Liver (tissue), 9 donors: ENCODE data around the gene TMEM132E. TPM values are rescaled to one million over a fixed set of nuclear protein-coding genes. Genes with fewer than 3 reads are reported as not detected.

ENCODE experiments used
- DNase-seq: peaks from one replicate; pipeline ENCODE4 v3.0.0-alpha.2; 2017; ENCODE audit warnings: low spot score
- H3K27ac ChIP-seq, 2 donors: one replicate each; pipeline ENCODE4 v1.7.0; 2013; ENCODE audit warnings: inconsistent platforms in 2 of 2, low read length in 2 of 2, control low read depth in 1 of 2, low read depth in 1 of 2, mild to moderate bottlenecking in 1 of 2
- H3K27me3 ChIP-seq, 4 donors: one replicate each; pipeline versions ENCODE4 v1.6.1 to v1.7.0; 2013; ENCODE audit warnings: low read length in 3 of 4, inconsistent platforms in 1 of 4, mild to moderate bottlenecking in 1 of 4, moderate library complexity in 1 of 4; ENCODE audit not compliant: control insufficient read depth in 4 of 4, insufficient read depth in 4 of 4
- H3K36me3 ChIP-seq, 4 donors: one replicate each; pipeline versions ENCODE4 v1.6.1 to v1.7.0; 2013; ENCODE audit warnings: low read length in 3 of 4, mild to moderate bottlenecking in 3 of 4, low read depth in 1 of 4, moderate library complexity in 1 of 4; ENCODE audit not compliant: control insufficient read depth in 4 of 4, insufficient read depth in 3 of 4
- H3K4me1 ChIP-seq, 4 donors: one replicate each; pipeline versions ENCODE4 v1.6.1 to v1.7.0; 2013; ENCODE audit warnings: low read length in 3 of 4, mild to moderate bottlenecking in 3 of 4, moderate library complexity in 1 of 4; ENCODE audit not compliant: control insufficient read depth in 4 of 4, insufficient read depth in 4 of 4
- H3K4me3 ChIP-seq, 3 donors: one replicate each; pipeline versions ENCODE4 v1.6.1 to v1.7.0; 2013; ENCODE audit warnings: low read length in 3 of 3, control low read depth in 1 of 3, low read depth in 1 of 3, mild to moderate bottlenecking in 1 of 3
- H3K9ac ChIP-seq, 2 donors: one replicate each; pipeline ENCODE4 v1.7.0; 2013; ENCODE audit warnings: low read length in 2 of 2, mild to moderate bottlenecking in 2 of 2, moderate library complexity in 2 of 2, control low read depth in 1 of 2, low read depth in 1 of 2
- H3K9me3 ChIP-seq, 4 donors: one replicate each; pipeline versions ENCODE4 v1.6.1 to v1.7.0; 2013; ENCODE audit warnings: low read length in 3 of 4; ENCODE audit not compliant: control insufficient read depth in 4 of 4
- CTCF ChIP-seq: fragments of 150-350 bp; IDR thresholded peaks from 2 replicates; pipeline ENCODE4 v1.5.1; 2017; ENCODE audit warnings: improper control_type of control experiment, low read depth, low read length; ENCODE audit not compliant: missing input control
- FOXA1 ChIP-seq: IDR thresholded peaks from 2 replicates; pipeline ENCODE4 v1.6.1; 2016; ENCODE audit warnings: antibody characterized with exemption
- FOXA2 ChIP-seq: IDR thresholded peaks from 2 replicates; pipeline ENCODE4 v1.6.1; 2016; ENCODE audit warnings: antibody characterized with exemption
- GABPA ChIP-seq, 2 donors: IDR thresholded peaks in 1 of 2; conservative IDR thresholded peaks in 1 of 2; 2 replicates each; pipeline ENCODE4 v1.6.1; 2016; ENCODE audit warnings: antibody characterized with exemption in 2 of 2, mild to moderate bottlenecking in 1 of 2, moderate library complexity in 1 of 2
- HNF4A ChIP-seq, 2 donors: conservative IDR thresholded peaks; 2 replicates each; pipeline ENCODE4 v1.6.1; 2016; ENCODE audit warnings: antibody characterized with exemption in 2 of 2, mild to moderate bottlenecking in 2 of 2
- NR2F2 ChIP-seq: IDR thresholded peaks from 2 replicates; pipeline ENCODE4 v1.6.1; 2016; ENCODE audit warnings: antibody characterized with exemption
- RAD21 ChIP-seq, 2 donors: IDR thresholded peaks; 2 replicates each; pipeline ENCODE4 v1.6.1; 2016; ENCODE audit warnings: antibody characterized with exemption in 2 of 2, mild to moderate bottlenecking in 2 of 2
- SP1 ChIP-seq: IDR thresholded peaks from 2 replicates; pipeline ENCODE4 v1.6.1; 2018; ENCODE audit warnings: antibody characterized with exemption, mild to moderate bottlenecking
- TAF1 ChIP-seq: conservative IDR thresholded peaks from 2 replicates; pipeline ENCODE4 v1.6.1; 2016; ENCODE audit warnings: antibody characterized with exemption, mild to moderate bottlenecking
- YY1 ChIP-seq: IDR thresholded peaks from 2 replicates; pipeline ENCODE4 v1.6.1; 2016; ENCODE audit warnings: antibody characterized with exemption, mild to moderate bottlenecking
- ZBTB33 ChIP-seq: IDR thresholded peaks from 2 replicates; pipeline ENCODE4 v1.6.1; 2016; ENCODE audit warnings: antibody characterized with exemption
- WGBS: extraction: QIAGEN DNeasy Blood & Tissue Kit; methylation state at CpG from one replicate; pipeline ENCODE4 v1.1.7; 2013; 5-methylcytosine and 5-hydroxymethylcytosine counted together
- polyA plus RNA-seq, 2 donors: library from polyadenylated mRNA; stranded (reverse) in 1 of 2; unstranded in 1 of 2; fragments of 200-250 nt in 1 of 2; fragments of >200 nt in 1 of 2; fragmentation: Nextera tagmentation in 1 of 2; extraction: Ambion mirVana in 1 of 2; gene quantifications; one replicate each; pipeline versions ENCODE4 v1.2.1 to v1.2.3, GENCODE V29; 2013 to 2015
- total RNA-seq, 2 donors: library from RNA; depleted of rRNA; stranded (reverse); fragments of >200 nt; gene quantifications; one replicate each; pipeline ENCODE4 v1.2.3, GENCODE V29; 2014
- donor health status: healthy.
- donor health status: healthy.
- donor health status: healthy.
- donor health status: healthy.
- donor health status: healthy.

TMEM132E gene
- total and polyA plus RNA-seq, 4 donors = 0.25 to 1.2 (median 0.46) TPM; not detected in 1

GRCh38 chr17:34579979-34580684 lies 750 bp downstream of the TMEM132E start:
- H3K27ac ChIP-seq = no peak overlapping the region
- no peak overlapping the region for H3K9ac ChIP-seq
- H3K9me3 ChIP-seq = peaks cover 0 to 3% (median under 1%) of the 10 kb centered on the region in 4 donors
- H3K4me1 ChIP-seq = peaks cover 19 to 31% (median 20%) of the 10 kb centered on the region in 4 donors
- H3K36me3 ChIP-seq = no peaks in the 10 kb centered on the region
- TF ChIP-seq CTCF = no peak
- no peak for TF ChIP-seq YY1
- TF ChIP-seq TAF1 = no peak
- no peak for TF ChIP-seq NR2F2
- H3K4me3 ChIP-seq = peak overlapping the region in 1 of 3 donors; percentile 46
- H3K27me3 ChIP-seq = peaks cover 0 to 9% (median 7%) of the 10 kb centered on the region in 4 donors
- no peak for DNase-seq
- 3% methylated on average over 52 of the region's 52 CpGs for WGBS

- Histone ChIP-seq H3K9me3 (no peaks in the 10 kb centered on the region), H3K4me1 (peaks cover 19 to 31% (median 20%) of the 10 kb centered on the region in 4 donors), H3K9ac (no peak overlapping the region), H3K27ac (no peak overlapping the region), H3K4me3 (peak overlapping the region in 1 of 3 donors; percentile 38), H3K36me3 (no peaks in the 10 kb centered on the region), H3K27me3 (peaks cover 0 to 9% (median 7%) of the 10 kb centered on the region in 4 donors)
- TF ChIP-seq SP1 (no peak), GABPA (IDR thresholded peaks at IDR 0.05 in 1 of 2, conservative IDR thresholded peaks at IDR 0.05 in 1 of 2) (no peak), TAF1 (no peak), ZBTB33 (no peak), YY1 (no peak), CTCF (no peak), RAD21 (IDR thresholded peaks at IDR 0.05) (no peak), FOXA1 (no peak), FOXA2 (no peak), HNF4A (conservative IDR thresholded peaks at IDR 0.05) (no peak)
- DNase-seq = no peak
- WGBS = 2% methylated on average over 71 of the region's 71 CpGs
These were observed 1.5 kb downstream of the TMEM132E start for GRCh38 chr17:34580685-34581445.
